ENCODE results near the gene RAPSN.

Gene RAPSN

DNA sequence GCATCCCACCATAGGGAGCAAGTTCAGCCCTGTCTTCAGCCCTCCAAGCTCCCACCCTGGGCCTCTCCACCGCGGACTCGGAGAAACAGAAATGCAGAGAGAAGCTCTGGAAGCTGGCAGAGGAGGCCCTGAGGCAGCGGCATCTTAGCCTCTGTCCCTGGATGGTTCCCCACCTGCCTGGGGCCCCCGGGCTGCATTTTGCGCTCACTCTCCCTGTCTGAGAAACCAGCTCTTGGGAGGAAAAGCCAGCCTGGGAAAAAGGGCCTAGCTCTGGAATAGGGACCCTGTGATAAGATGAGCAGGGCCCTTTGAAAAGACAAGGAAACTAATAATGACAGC is 58.5 kb downstream of the RAPSN start:
- DNase-seq (ENCODE audit: low spot score): peak; percentile 2

DNA sequence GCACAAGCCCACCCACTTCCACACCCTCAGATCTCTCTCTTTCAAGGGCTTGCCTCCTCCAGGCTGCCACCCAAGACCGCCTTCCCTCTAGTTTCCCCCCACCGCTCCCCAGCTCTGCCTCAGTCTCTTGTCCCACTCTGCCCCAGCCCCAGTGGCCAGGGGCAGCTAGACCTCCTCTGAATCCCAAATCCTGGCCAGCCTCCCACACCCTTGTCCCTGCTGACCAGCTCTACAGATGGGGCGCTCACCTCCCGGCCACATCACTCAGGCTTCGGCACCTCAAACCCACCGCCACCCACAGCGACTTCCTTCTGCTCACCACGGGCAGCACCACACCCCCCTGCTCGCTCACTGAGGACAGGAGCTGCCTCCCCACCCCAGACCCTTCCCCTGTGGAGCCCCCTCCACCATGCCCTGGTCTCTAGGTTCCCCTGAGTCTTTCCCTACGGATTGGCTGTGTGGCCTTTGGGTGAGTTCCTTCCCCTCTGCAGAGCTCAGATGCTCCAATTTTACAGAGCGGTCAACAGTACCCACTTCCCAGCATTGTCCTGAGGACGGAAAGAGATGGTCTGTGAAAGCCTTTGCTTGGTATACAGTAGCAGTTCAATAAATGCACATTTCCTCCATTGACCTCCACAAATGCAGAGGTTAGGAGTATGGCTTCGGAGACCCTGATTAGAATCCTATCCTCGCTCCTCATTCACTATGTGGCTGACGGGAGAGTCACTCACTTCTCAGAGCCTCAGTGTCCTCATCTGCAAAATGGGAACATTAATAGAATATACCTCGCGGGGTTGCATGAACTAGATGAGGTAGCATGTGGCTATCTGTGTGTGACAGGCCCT is 59.1 kb downstream of the RAPSN start:
- peak; percentile 6 for DNase-seq (ENCODE audit: low spot score)

DNA sequence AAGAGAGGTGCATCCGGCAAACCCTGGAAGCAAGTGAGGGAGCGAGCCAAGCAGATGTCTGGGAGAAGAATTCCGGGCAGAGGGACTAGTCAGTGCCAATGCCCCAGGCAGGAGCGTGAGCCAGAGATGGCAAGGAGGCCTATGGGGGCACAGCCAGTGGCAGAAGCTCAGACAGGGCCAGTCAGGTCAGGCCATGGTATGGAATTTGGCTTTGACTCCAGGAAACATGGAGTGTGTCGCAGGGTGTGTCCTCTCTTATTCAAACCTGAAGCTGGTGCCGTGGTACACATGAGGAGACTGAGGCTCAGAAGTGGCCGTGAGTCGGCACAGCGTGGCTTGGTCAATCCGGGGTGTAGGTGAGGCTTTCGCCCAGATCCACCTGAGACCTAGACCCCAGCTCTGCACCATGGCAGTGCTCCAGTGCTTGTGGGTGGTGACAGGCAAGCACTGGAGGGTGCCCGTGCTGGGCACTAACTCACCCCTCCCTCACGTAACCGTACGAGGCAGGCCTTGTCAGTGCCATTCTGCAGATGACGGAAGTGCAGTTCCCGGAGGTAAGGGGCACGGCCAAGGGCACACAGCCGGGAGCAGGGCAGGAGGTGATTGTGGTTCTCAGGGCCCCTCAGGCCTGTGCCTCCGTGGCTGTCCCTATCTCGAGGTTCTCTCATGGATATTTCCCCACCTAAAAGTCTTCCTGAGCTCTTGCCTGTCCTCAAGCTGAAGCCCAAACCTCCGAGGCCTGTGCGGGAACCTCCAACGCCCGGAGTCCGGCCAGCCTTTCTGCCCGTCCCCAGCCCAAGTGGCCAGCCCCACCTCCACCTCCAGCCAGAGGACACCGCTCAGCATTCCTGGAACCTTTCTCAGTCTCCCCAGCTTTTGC is 60.0 kb downstream of the RAPSN start:
- DNase-seq (ENCODE audit: low spot score): peak; percentile 5

DNA sequence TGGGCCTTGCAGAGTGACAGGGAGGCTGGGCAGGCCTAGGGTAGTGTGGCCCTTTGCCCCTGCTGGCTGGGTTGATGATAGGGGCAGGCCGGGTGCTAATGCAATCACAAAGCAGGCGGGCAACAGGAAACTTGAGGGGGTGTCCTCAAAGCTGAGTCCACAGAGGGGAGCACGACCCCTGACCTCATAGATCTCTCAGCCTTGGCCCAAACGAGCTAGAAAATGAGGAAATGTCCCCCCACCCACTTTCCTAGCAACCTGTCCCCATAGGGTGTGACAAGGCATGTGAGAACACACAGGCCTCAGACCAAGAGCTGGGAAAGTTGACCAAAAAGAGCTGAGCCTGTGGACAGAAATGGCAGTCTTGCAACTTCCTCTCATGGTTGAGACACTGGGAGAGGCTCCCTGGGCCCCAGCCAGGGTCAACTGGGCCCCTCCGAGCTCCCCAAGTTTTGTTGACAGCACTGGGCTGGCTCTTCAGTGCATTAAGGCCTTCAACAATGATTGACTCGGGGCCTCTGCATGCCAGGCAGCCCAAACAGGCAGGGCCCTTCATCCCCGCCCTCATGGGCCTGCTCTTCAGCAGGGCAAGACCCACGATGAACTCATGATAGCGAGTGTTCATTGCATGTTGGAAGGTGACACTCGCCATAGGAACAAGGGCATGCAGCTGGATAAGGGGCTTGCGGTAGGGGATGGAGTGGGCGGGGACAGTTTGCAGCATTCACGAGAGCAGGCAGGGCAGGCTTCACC is 60.8 kb downstream of the RAPSN start:
- peak; percentile 4 for DNase-seq (ENCODE audit: low spot score)
